Measurements from ENCODE around the gene TTC23. TPM values are rescaled to one million over a fixed set of nuclear protein-coding genes. Genes with fewer than 3 reads are reported as not detected.
"Not testable (repeated sequence)": the region's sequence is repeated elsewhere in the genome, so short reads cannot be mapped to it uniquely, and the experiment has no call there.

Gene TTC23
- total RNA-seq, 1 donor from 2014 or later = 11.6 TPM

DNA sequence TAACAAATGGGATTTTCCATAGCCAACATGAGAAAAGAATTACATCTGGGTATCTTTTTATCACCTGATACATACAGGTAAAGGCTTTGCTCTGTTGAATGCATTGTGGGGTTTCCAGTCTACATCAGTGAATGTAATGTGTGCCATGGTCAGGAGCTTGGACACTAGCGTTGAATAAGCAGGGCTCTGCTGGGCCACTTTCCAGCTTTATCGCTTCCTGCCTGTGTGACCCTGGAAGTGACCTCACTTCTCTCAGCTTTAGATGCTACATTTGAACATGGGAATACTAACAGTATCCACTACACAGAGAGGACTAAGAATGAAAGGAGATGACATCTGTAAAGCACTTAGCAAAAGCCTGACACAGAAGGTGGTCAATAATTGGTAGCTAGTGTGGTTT is 40.1 kb downstream of the TTC23 start:
- no peak for DNase-seq (ENCODE audit: low read depth)
- no peaks in the 10 kb centered on the region for H3K27me3 ChIP-seq (ENCODE audit: control insufficient read depth, insufficient read depth, low read length)
- TF ChIP-seq CTCF (IDR thresholded peaks at IDR 0.05; ENCODE audit: insufficient read depth, low read length, poor library complexity, severe bottlenecking) = no peak
- no peak overlapping the region for H3K4me3 ChIP-seq (ENCODE audit: low read depth, low read length)
- no peaks in the 10 kb centered on the region for H3K36me3 ChIP-seq (ENCODE audit: control insufficient read depth, insufficient read depth, low read length)

- Histone ChIP-seq H3K4me3 (ENCODE audit: low read depth, low read length) (no peak overlapping the region), H3K27me3 (ENCODE audit: control insufficient read depth, insufficient read depth, low read length) (no peaks in the 10 kb centered on the region), H3K36me3 (ENCODE audit: control insufficient read depth, insufficient read depth, low read length) (no peaks in the 10 kb centered on the region)
- TF ChIP-seq CTCF (IDR thresholded peaks at IDR 0.05; ENCODE audit: insufficient read depth, low read length, poor library complexity, severe bottlenecking) = no peak
- no peak for DNase-seq (ENCODE audit: low read depth)
Measured at GRCh38 chr15:99207672-99208071, 41.7 kb downstream of the TTC23 start.

DNA sequence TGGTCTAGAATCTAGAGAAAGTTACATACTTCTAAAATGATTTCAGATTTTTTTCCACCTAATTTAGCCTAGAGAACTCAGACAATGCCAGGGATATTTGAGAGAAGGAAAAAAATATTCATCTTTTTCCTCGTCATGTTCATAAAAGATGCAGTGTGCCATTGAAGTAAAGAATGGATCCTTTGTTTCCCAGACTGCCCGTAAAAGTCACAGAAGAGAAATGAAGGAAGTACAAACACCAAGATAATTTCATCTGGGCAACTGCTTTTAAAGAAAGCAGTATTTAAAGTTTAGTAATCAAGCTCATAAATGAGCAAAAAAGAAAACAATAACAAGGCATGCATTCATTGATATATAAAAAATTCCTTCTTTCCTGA is 47.2 kb downstream of the TTC23 start:
- no peak for TF ChIP-seq CTCF (IDR thresholded peaks at IDR 0.05; ENCODE audit: insufficient read depth, low read length, poor library complexity, severe bottlenecking)
- Histone ChIP-seq H3K36me3 (ENCODE audit: control insufficient read depth, insufficient read depth, low read length) (no peaks in the 10 kb centered on the region), H3K27me3 (ENCODE audit: control insufficient read depth, insufficient read depth, low read length) (no peaks in the 10 kb centered on the region), H3K4me3 (ENCODE audit: low read depth, low read length) (no peak overlapping the region)
- no peak for DNase-seq (ENCODE audit: low read depth)

- no peak for DNase-seq (ENCODE audit: low read depth)
- H3K27me3 ChIP-seq (ENCODE audit: control insufficient read depth, insufficient read depth, low read length) = no peaks in the 10 kb centered on the region
- H3K4me3 ChIP-seq (ENCODE audit: low read depth, low read length) = no peak overlapping the region
- no peaks in the 10 kb centered on the region for H3K36me3 ChIP-seq (ENCODE audit: control insufficient read depth, insufficient read depth, low read length)
- no peak for TF ChIP-seq CTCF (IDR thresholded peaks at IDR 0.05; ENCODE audit: insufficient read depth, low read length, poor library complexity, severe bottlenecking)
Measured at GRCh38 chr15:99201408-99202175, 47.8 kb downstream of the TTC23 start.

DNA sequence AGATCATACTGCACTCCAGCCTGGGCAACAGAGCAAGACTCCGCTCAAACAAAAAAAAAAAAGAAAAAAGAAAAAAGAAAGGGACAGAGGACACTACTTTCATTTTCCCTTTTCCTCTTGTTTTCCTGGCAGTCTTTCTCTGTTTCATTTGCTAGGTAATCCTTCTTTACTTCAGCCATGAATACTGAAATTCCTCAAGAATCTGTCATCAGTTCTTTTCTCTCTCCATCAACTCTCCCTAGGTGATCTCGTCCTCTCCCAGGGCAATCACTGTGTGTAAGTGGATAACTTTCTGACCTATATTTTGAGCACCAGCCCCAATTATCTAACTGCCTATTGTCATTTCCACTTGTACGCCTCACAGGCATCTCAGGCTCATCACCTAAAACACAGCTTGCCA is 51.5 kb downstream of the TTC23 start:
- Histone ChIP-seq H3K4me3 (ENCODE audit: low read depth, low read length) (no peak overlapping the region), H3K27me3 (ENCODE audit: control insufficient read depth, insufficient read depth, low read length) (no peaks in the 10 kb centered on the region), H3K36me3 (ENCODE audit: control insufficient read depth, insufficient read depth, low read length) (no peaks in the 10 kb centered on the region)
- peak; percentile 32 for DNase-seq (ENCODE audit: low read depth)
- TF ChIP-seq CTCF (IDR thresholded peaks at IDR 0.05; ENCODE audit: insufficient read depth, low read length, poor library complexity, severe bottlenecking) = no peak

DNA sequence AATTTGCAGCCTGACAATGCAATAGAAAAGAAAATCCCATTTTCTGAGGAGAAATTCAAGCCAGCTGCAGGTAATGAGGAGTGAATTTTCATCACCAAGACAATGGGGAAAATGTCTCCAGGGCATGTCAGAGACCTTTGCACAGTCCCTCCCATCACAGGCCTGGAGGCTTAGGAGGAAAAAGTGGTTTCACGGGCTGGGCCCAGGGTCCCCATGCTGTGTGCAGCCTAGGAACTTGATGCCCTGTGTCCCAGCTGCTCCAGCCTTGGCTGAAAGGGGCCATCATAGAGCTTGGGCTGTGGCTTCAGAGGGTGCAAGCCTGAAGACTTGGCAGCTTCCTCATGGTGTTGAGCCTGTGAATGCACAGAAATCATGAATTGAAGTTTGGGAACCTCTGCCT is 57.2 kb downstream of the TTC23 start:
- not testable (repeated sequence) for H3K36me3 ChIP-seq (ENCODE audit: control insufficient read depth, insufficient read depth, low read length); H3K27me3 ChIP-seq (ENCODE audit: control insufficient read depth, insufficient read depth, low read length); DNase-seq (ENCODE audit: low read depth); H3K4me3 ChIP-seq (ENCODE audit: low read depth, low read length)
